ENCODE measurements around the gene CDK8.

The CDK8 gene

GRCh38 chr13:26412263-26412662 is 158.3 kb downstream of the CDK8 start:
- in situ Hi-C loops (cut with HindIII; ENCODE audit: low pct_ligation_motif_present, low sequenced_read_pairs): no loop called here
- no peak overlapping the region for H3K27ac ChIP-seq
- H3K36me3 ChIP-seq (replicated peaks): no peaks in the 10 kb centered on the region
- H3K4me3 ChIP-seq (ENCODE audit: low read depth, low read length): no peak overlapping the region
- DNase-seq: no peak
- TF ChIP-seq CTCF (IDR thresholded peaks at IDR 0.05; ENCODE audit: low read depth, low read length, missing control alignments): no peak
- no peaks in the 10 kb centered on the region for H3K27me3 ChIP-seq (replicated peaks)

DNA sequence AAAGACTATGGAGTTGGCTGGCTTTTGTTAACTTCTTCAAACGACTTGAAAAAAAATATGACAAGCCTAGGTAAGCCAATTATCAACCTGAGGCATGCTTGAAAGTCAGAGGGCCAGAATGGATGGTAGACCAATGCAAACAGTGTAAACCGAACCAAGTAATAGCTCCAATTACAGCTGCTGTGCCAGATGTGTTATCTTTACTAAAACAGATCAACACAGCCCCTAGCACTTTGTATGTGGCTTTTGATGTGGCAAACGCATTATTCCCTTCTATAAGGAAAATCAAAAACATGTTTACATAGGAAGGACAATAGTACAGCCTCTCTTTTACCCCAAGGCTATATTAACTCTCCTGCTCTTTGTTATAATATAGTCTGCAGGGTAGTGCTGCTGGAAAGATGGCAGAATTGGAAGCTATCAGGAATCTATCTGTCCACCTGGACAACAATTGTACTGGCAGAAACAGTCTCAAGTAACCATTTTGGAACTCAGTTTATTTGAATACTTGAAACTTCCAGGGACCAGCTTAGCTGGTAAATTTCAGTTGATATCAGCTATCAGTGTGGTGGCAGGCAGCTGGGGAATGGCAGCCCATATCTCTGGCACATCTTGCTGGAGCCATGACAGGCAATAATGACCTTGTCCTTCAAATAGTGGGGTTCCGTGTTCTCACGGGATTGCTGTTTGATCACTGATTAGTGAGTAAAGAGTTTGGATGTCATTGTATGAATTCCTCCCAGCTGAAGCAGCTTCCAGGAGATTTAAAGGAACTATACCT is 159.2 kb downstream of the CDK8 start:
- in situ Hi-C loops (cut with HindIII; ENCODE audit: low pct_ligation_motif_present, low sequenced_read_pairs): no loop called here
- no peak for DNase-seq
- H3K27ac ChIP-seq: no peak overlapping the region
- no peaks in the 10 kb centered on the region for H3K27me3 ChIP-seq (replicated peaks)
- no peak overlapping the region for H3K4me3 ChIP-seq (ENCODE audit: low read depth, low read length)
- no peak for TF ChIP-seq CTCF (IDR thresholded peaks at IDR 0.05; ENCODE audit: low read depth, low read length, missing control alignments)
- no peaks in the 10 kb centered on the region for H3K36me3 ChIP-seq (replicated peaks)

GRCh38 chr13:26420282-26420960 is 166.5 kb downstream of the CDK8 start:
- no peak overlapping the region for H3K27ac ChIP-seq
- no peaks in the 10 kb centered on the region for H3K27me3 ChIP-seq (replicated peaks)
- in situ Hi-C loops (cut with HindIII; ENCODE audit: low pct_ligation_motif_present, low sequenced_read_pairs): no loop called here
- no peak overlapping the region for H3K4me3 ChIP-seq (ENCODE audit: low read depth, low read length)
- no peak for TF ChIP-seq CTCF (IDR thresholded peaks at IDR 0.05; ENCODE audit: low read depth, low read length, missing control alignments)
- H3K36me3 ChIP-seq (replicated peaks): no peaks in the 10 kb centered on the region
- DNase-seq: no peak

- in situ Hi-C loops (cut with HindIII; ENCODE audit: low pct_ligation_motif_present, low sequenced_read_pairs): no loop called here
- no peaks in the 10 kb centered on the region for H3K36me3 ChIP-seq (replicated peaks)
- no peak overlapping the region for H3K4me3 ChIP-seq (ENCODE audit: low read depth, low read length)
- H3K27ac ChIP-seq: no peak overlapping the region
- H3K27me3 ChIP-seq (replicated peaks): no peaks in the 10 kb centered on the region
- no peak for TF ChIP-seq CTCF (IDR thresholded peaks at IDR 0.05; ENCODE audit: low read depth, low read length, missing control alignments)
- no peak for DNase-seq
Observed at GRCh38 chr13:26422036-26422435, 168.1 kb downstream of the CDK8 start.

DNA sequence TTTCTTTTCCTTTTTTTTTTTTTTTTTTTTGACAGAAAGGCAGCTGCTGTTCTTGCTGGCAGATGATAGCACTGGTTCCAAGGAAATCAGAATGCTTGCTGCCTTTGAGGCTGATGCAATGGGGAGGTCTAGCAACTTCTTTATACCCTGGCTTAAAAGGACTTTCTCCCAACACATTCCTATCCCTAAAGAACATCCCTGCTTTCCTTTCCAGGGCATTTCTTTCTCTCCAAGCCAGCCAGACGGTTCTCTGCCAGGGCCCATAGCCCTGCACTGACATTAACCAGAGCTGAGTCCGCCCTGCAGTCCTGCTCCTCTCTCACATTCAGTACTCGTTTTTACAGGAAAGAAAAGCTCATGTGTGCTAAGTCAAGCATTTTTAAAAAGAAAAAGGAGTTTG is 169.7 kb downstream of the CDK8 start:
- no peak overlapping the region for H3K27ac ChIP-seq
- no peak overlapping the region for H3K4me3 ChIP-seq (ENCODE audit: low read depth, low read length)
- H3K36me3 ChIP-seq (replicated peaks): no peaks in the 10 kb centered on the region
- in situ Hi-C loops (cut with HindIII; ENCODE audit: low pct_ligation_motif_present, low sequenced_read_pairs): no loop called here
- TF ChIP-seq CTCF (IDR thresholded peaks at IDR 0.05; ENCODE audit: low read depth, low read length, missing control alignments): no peak
- H3K27me3 ChIP-seq (replicated peaks): no peaks in the 10 kb centered on the region
- no peak for DNase-seq
